BLaER1 treated with 17β-estradiol and CSF1 and Interleukin-3, amounts not matched to agents 10 nM and 100 nM (cell line): Measurements from ENCODE around the gene LENEP.
A peak's percentile ranks its signal among the peaks of the same experiment; 100 is the strongest.
"Not testable (repeated sequence)": the region's sequence is repeated elsewhere in the genome, so short reads cannot be mapped to it uniquely, and the experiment has no call there.

Source experiments
- H3K27ac ChIP-seq, 11 experiments: shearing (Covaris generic); formaldehyde crosslinking; 2 replicates each; pipeline ENCODE4 v1.8.1; 2022
- H3K27me3 ChIP-seq, 11 experiments: shearing (Covaris generic); formaldehyde crosslinking; 2 replicates each; pipeline ENCODE4 v1.8.1; 2022
- H3K36me3 ChIP-seq, 11 experiments: shearing (Covaris generic); formaldehyde crosslinking; 2 replicates each; pipeline ENCODE4 v1.8.1; 2022
- H3K4me1 ChIP-seq, 10 experiments: shearing (Covaris generic); formaldehyde crosslinking; 2 replicates each; pipeline ENCODE4 v1.8.1; 2022
- H3K4me2 ChIP-seq, 11 experiments: shearing (Covaris generic); formaldehyde crosslinking; 2 replicates each; pipeline ENCODE4 v1.8.1; 2022
- H3K4me3 ChIP-seq, 10 experiments: shearing (Covaris generic); formaldehyde crosslinking; 2 replicates each; pipeline ENCODE4 v1.8.1; 2022
- H3K9ac ChIP-seq, 11 experiments: shearing (Covaris generic); formaldehyde crosslinking; 2 replicates each; pipeline ENCODE4 v1.8.1; 2022
- H3K9me3 ChIP-seq, 11 experiments: shearing (Covaris generic); formaldehyde crosslinking; replicated peaks in 1 of 11; 2 replicates each; pipeline ENCODE4 v1.8.1; 2022
- H4K20me1 ChIP-seq, 11 experiments: shearing (Covaris generic); formaldehyde crosslinking; 2 replicates each; pipeline ENCODE4 v1.8.1; 2022
- Cebpa-rat ChIP-seq, 11 experiments: shearing (Covaris generic); IDR thresholded peaks; 2 replicates each; pipeline ENCODE4 v1.8.1; 2022

The LENEP gene

GRCh38 chr1:154988058-154988954 lies 5.1 kb upstream of the LENEP start:
- Histone ChIP-seq H3K27me3 (no peaks in the 10 kb centered on the region), H3K36me3 (peaks cover 49 to 78% (median 59%) of the 10 kb centered on the region in 11 experiments), H3K27ac (no peak overlapping the region), H3K4me3 (no peak overlapping the region), H3K4me2 (peak overlapping the region in 3 of 11 experiments; percentile 1 to 29 (median 19); a peak in 3 of 22 replicates), H4K20me1 (peaks cover 0 to 52% (median 39%) of the 10 kb centered on the region in 11 experiments; a peak in 18 of 22 replicates), H3K9me3 (no peaks in the 10 kb centered on the region), H3K9ac (peak overlapping the region in 5 of 11 experiments; percentile 3 to 60 (median 10); a peak in 9 of 22 replicates), H3K4me1 (peaks cover 32 to 65% (median 48%) of the 10 kb centered on the region in 10 experiments)
- TF ChIP-seq Cebpa-rat (IDR thresholded peaks at IDR 0.05): no peak

- H3K27me3 ChIP-seq: no peaks in the 10 kb centered on the region
- no peaks in the 10 kb centered on the region for H3K9me3 ChIP-seq
- TF ChIP-seq Cebpa-rat (IDR thresholded peaks at IDR 0.05): no peak
- peak overlapping the region in 2 of 11 experiments; percentile 7 to 19; a peak in 3 of 22 replicates for H3K4me2 ChIP-seq
- H3K36me3 ChIP-seq: peaks cover 49 to 78% (median 59%) of the 10 kb centered on the region in 11 experiments
- peaks cover 34 to 68% (median 52%) of the 10 kb centered on the region in 10 experiments for H3K4me1 ChIP-seq
- no peak overlapping the region for H3K27ac ChIP-seq
- H4K20me1 ChIP-seq: peaks cover 0 to 52% (median 39%) of the 10 kb centered on the region in 11 experiments; a peak in 18 of 22 replicates
- H3K4me3 ChIP-seq: no peak overlapping the region
- peak overlapping the region in 5 of 11 experiments; percentile 10 to 60 (median 39); a peak in 7 of 22 replicates for H3K9ac ChIP-seq
Observed at GRCh38 chr1:154989195-154989860, 4.1 kb upstream of the LENEP start.

- peaks cover 49 to 72% (median 59%) of the 10 kb centered on the region in 11 experiments for H3K36me3 ChIP-seq
- no peaks in the 10 kb centered on the region for H3K9me3 ChIP-seq
- no peaks in the 10 kb centered on the region for H3K27me3 ChIP-seq
- no peak overlapping the region for H3K27ac ChIP-seq
- peak overlapping the region in 1 of 11 experiments; percentile 31; a peak in 1 of 22 replicates for H3K9ac ChIP-seq
- H3K4me2 ChIP-seq: no peak overlapping the region
- peaks cover 34 to 68% (median 51%) of the 10 kb centered on the region in 10 experiments for H3K4me1 ChIP-seq
- H3K4me3 ChIP-seq: no peak overlapping the region
- H4K20me1 ChIP-seq: peaks cover 0 to 52% (median 39%) of the 10 kb centered on the region in 11 experiments; a peak in 18 of 22 replicates
- TF ChIP-seq Cebpa-rat (IDR thresholded peaks at IDR 0.05): no peak
Observed at GRCh38 chr1:154990276-154990675, 3.1 kb upstream of the LENEP start.

- TF ChIP-seq Cebpa-rat (IDR thresholded peaks at IDR 0.05): no peak
- peak overlapping the region in 5 of 11 experiments; percentile 18 to 44 (median 23); a peak in 6 of 22 replicates for H3K9ac ChIP-seq
- no peak overlapping the region for H3K4me3 ChIP-seq
- no peaks in the 10 kb centered on the region for H3K9me3 ChIP-seq
- no peaks in the 10 kb centered on the region for H3K27me3 ChIP-seq
- H3K4me2 ChIP-seq: peak overlapping the region; percentile 18 to 100 (median 50); a peak in 18 of 22 replicates
- H3K36me3 ChIP-seq: peaks cover 30 to 48% (median 38%) of the 10 kb centered on the region in 11 experiments
- peaks cover 0 to 35% (median 29%) of the 10 kb centered on the region in 11 experiments; a peak in 18 of 22 replicates for H4K20me1 ChIP-seq
- H3K27ac ChIP-seq: peak overlapping the region in 5 of 11 experiments; percentile 20 to 48 (median 37); a peak in 9 of 22 replicates
- H3K4me1 ChIP-seq: peaks cover 51 to 77% (median 68%) of the 10 kb centered on the region in 10 experiments
Observed at GRCh38 chr1:154992721-154993571, 440 bp upstream of the LENEP start.

- no peaks in the 10 kb centered on the region for H3K27me3 ChIP-seq
- peaks cover 17 to 35% (median 25%) of the 10 kb centered on the region in 11 experiments for H3K36me3 ChIP-seq
- no peak overlapping the region for H3K4me3 ChIP-seq
- peaks cover 57 to 76% (median 69%) of the 10 kb centered on the region in 10 experiments for H3K4me1 ChIP-seq
- H3K4me2 ChIP-seq: peak overlapping the region; percentile 42 to 100 (median 59)
- peak overlapping the region in 6 of 11 experiments; percentile 6 to 48 (median 30); a peak in 10 of 22 replicates for H3K27ac ChIP-seq
- no peaks in the 10 kb centered on the region for H3K9me3 ChIP-seq
- H4K20me1 ChIP-seq: peaks cover 0 to 23% (median 16%) of the 10 kb centered on the region in 11 experiments; a peak in 18 of 22 replicates
- H3K9ac ChIP-seq: peak overlapping the region in 3 of 11 experiments; percentile 3 to 10 (median 3); a peak in 1 of 22 replicates
- TF ChIP-seq Cebpa-rat (IDR thresholded peaks at IDR 0.05): no peak
Observed at GRCh38 chr1:154994269-154994587, 842 bp downstream of the LENEP start.

- Histone ChIP-seq H3K4me3 (no peak overlapping the region), H3K4me1 (peaks cover 60 to 76% (median 70%) of the 10 kb centered on the region in 10 experiments), H3K27ac (peak overlapping the region in 7 of 11 experiments; percentile 6 to 48 (median 33); a peak in 10 of 22 replicates), H3K9me3 (no peaks in the 10 kb centered on the region), H4K20me1 (peaks cover 0 to 19% (median 12%) of the 10 kb centered on the region in 11 experiments; a peak in 17 of 22 replicates), H3K4me2 (peak overlapping the region; percentile 42 to 100 (median 59)), H3K36me3 (peaks cover 13 to 32% (median 22%) of the 10 kb centered on the region in 11 experiments), H3K9ac (peak overlapping the region in 4 of 11 experiments; percentile 3 to 24 (median 6); a peak in 1 of 22 replicates), H3K27me3 (no peaks in the 10 kb centered on the region)
- TF ChIP-seq Cebpa-rat (IDR thresholded peaks at IDR 0.05): no peak
Observed at GRCh38 chr1:154994591-154994990, 1.2 kb downstream of the LENEP start.

GRCh38 chr1:154995301-154995983 lies 2.1 kb downstream of the LENEP start:
- peak overlapping the region; percentile 42 to 100 (median 59); a peak in 20 of 22 replicates for H3K4me2 ChIP-seq
- peaks cover 67 to 81% (median 77%) of the 10 kb centered on the region in 10 experiments for H3K4me1 ChIP-seq
- H3K27me3 ChIP-seq, H3K4me3 ChIP-seq, H3K9me3 ChIP-seq: not testable (repeated sequence)
- peak overlapping the region in 6 of 11 experiments; percentile 6 to 48 (median 30); a peak in 6 of 22 replicates for H3K27ac ChIP-seq
- peaks cover 5 to 23% (median 13%) of the 10 kb centered on the region in 11 experiments for H3K36me3 ChIP-seq
- peaks cover 0 to 10% (median 4%) of the 10 kb centered on the region in 11 experiments; a peak in 9 of 22 replicates for H4K20me1 ChIP-seq
- 0 out of 22 replicates have a peak overlapping the region, but pooled peaks of 2 of the 11 experiments have one; percentile 3 to 24 for H3K9ac ChIP-seq
